Breast epithelium (tissue), 3 donors: ENCODE measurements around the gene PARD3B.

ENCODE experiments used
- POLR2AphosphoS5 ChIP-seq, 3 donors: sonication (generic); formaldehyde crosslinking; IDR thresholded peaks; one replicate each; pipeline ENCODE4 v1.6.1; 2017; ENCODE audit warnings: antibody characterized with exemption in 3 of 3
- TF ChIP-seq, protein P1 (sequence below), 3 donors: fragments of 450-650 bp; IDR thresholded peaks; one replicate each; pipeline ENCODE4 v1.5.1; 2016 to 2017; ENCODE audit warnings: antibody characterized with exemption in 3 of 3, mild to moderate bottlenecking in 3 of 3, moderate library complexity in 3 of 3

- no peak for TF ChIP-seq POLR2AphosphoS5 (IDR thresholded peaks at IDR 0.05)
- TF ChIP-seq, protein P1, sequence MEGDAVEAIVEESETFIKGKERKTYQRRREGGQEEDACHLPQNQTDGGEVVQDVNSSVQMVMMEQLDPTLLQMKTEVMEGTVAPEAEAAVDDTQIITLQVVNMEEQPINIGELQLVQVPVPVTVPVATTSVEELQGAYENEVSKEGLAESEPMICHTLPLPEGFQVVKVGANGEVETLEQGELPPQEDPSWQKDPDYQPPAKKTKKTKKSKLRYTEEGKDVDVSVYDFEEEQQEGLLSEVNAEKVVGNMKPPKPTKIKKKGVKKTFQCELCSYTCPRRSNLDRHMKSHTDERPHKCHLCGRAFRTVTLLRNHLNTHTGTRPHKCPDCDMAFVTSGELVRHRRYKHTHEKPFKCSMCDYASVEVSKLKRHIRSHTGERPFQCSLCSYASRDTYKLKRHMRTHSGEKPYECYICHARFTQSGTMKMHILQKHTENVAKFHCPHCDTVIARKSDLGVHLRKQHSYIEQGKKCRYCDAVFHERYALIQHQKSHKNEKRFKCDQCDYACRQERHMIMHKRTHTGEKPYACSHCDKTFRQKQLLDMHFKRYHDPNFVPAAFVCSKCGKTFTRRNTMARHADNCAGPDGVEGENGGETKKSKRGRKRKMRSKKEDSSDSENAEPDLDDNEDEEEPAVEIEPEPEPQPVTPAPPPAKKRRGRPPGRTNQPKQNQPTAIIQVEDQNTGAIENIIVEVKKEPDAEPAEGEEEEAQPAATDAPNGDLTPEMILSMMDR (IDR thresholded peaks at IDR 0.05), result no peak
Observed at GRCh38 chr2:205343103-205343502, 797.8 kb downstream of the PARD3B start.
